Measurements from ENCODE around the gene KIFAP3.

DNA sequence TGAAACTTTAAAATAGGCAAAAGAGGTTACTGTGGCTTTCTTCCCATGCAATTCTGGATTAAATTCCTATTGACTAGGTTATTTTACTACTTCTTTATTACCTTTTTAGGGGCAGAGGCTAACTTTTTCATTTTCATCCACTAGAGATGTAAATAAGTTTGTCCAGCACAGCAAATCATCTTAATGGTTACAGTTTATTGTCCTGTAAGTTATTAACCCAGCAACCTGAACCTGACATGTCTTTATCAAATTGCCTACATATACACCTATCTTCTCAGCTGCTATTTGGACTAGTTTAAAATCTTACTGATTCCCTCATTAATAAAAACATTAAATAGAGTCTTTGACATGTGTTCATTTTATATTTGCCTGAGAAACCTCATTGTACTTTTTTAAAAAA is 173.9 kb downstream of the KIFAP3 start:
- TF ChIP-seq, protein P1, sequence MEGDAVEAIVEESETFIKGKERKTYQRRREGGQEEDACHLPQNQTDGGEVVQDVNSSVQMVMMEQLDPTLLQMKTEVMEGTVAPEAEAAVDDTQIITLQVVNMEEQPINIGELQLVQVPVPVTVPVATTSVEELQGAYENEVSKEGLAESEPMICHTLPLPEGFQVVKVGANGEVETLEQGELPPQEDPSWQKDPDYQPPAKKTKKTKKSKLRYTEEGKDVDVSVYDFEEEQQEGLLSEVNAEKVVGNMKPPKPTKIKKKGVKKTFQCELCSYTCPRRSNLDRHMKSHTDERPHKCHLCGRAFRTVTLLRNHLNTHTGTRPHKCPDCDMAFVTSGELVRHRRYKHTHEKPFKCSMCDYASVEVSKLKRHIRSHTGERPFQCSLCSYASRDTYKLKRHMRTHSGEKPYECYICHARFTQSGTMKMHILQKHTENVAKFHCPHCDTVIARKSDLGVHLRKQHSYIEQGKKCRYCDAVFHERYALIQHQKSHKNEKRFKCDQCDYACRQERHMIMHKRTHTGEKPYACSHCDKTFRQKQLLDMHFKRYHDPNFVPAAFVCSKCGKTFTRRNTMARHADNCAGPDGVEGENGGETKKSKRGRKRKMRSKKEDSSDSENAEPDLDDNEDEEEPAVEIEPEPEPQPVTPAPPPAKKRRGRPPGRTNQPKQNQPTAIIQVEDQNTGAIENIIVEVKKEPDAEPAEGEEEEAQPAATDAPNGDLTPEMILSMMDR (IDR thresholded peaks at IDR 0.05): no peak
- TF ChIP-seq POLR2A (IDR thresholded peaks at IDR 0.05) (no peak), EP300 (IDR thresholded peaks at IDR 0.05) (no peak), POLR2AphosphoS5 (IDR thresholded peaks at IDR 0.05) (no peak)
